ENCODE data around the gene NOTCH1. TPM values are rescaled to one million over a fixed set of nuclear protein-coding genes. Genes with fewer than 3 reads are reported as not detected.

NOTCH1 gene
- total RNA-seq, 1 experiment from 2014 or later: 53.4 TPM

GRCh38 chr9:136464241-136464640 lies 81.6 kb downstream of the NOTCH1 start:
- Mint-ChIP-seq H3K9me3 (ENCODE audit: unreplicated experiment) (no peaks in the 10 kb centered on the region), H3K27me3 (ENCODE audit: insufficient read depth, unreplicated experiment) (no peaks in the 10 kb centered on the region), H3K36me3 (ENCODE audit: insufficient read depth, unreplicated experiment) (peaks cover 96% of the 10 kb centered on the region), H3K4me3 (ENCODE audit: unreplicated experiment) (no peak overlapping the region), H3K27ac (ENCODE audit: low read depth, unreplicated experiment) (no peak overlapping the region), H3K4me1 (ENCODE audit: insufficient read depth, unreplicated experiment) (no peaks in the 10 kb centered on the region)
- intact Hi-C loops (cut with micrococcal nuclease): no loop called here
- no peak for DNase-seq (ENCODE audit: unreplicated experiment)
- ChIA-PET CTCF (interaction anchor here (0.6 to 1.3 kb wide), 2 partner anchors 24 to 140 kb away, joined by 3 to 5 read pairs; no protein-coding TSS in a partner anchor), POLR2A (no interaction called here)
- TF ChIP-seq CTCF (IDR thresholded peaks at IDR 0.05; ENCODE audit: unreplicated experiment): no peak
- BruUV-seq (replicated peaks): no TSS peak

- Mint-ChIP-seq H3K9me3 (ENCODE audit: unreplicated experiment) (no peaks in the 10 kb centered on the region), H3K27ac (ENCODE audit: low read depth, unreplicated experiment) (no peak overlapping the region), H3K4me1 (ENCODE audit: insufficient read depth, unreplicated experiment) (no peaks in the 10 kb centered on the region), H3K4me3 (ENCODE audit: unreplicated experiment) (no peak overlapping the region), H3K27me3 (ENCODE audit: insufficient read depth, unreplicated experiment) (no peaks in the 10 kb centered on the region), H3K36me3 (ENCODE audit: insufficient read depth, unreplicated experiment) (peaks cover 97% of the 10 kb centered on the region)
- no TSS peak for BruUV-seq (replicated peaks)
- DNase-seq (ENCODE audit: unreplicated experiment): no peak
- ChIA-PET POLR2A (no interaction called here), CTCF (interaction anchor here (0.6 kb wide), 1 partner anchor 139 kb away, joined by 3 read pairs; no protein-coding TSS in a partner anchor)
- no peak for TF ChIP-seq CTCF (IDR thresholded peaks at IDR 0.05; ENCODE audit: unreplicated experiment)
- intact Hi-C loops (cut with micrococcal nuclease): no loop called here
Measured at GRCh38 chr9:136463578-136463977, 82.3 kb downstream of the NOTCH1 start.

- no TSS peak for BruUV-seq (replicated peaks)
- Mint-ChIP-seq H3K36me3 (ENCODE audit: insufficient read depth, unreplicated experiment) (peaks cover 97% of the 10 kb centered on the region), H3K4me3 (ENCODE audit: unreplicated experiment) (no peak overlapping the region), H3K4me1 (ENCODE audit: insufficient read depth, unreplicated experiment) (no peaks in the 10 kb centered on the region), H3K27me3 (ENCODE audit: insufficient read depth, unreplicated experiment) (no peaks in the 10 kb centered on the region), H3K27ac (ENCODE audit: low read depth, unreplicated experiment) (no peak overlapping the region), H3K9me3 (ENCODE audit: unreplicated experiment) (no peaks in the 10 kb centered on the region)
- no peak for DNase-seq (ENCODE audit: unreplicated experiment)
- intact Hi-C loops (cut with micrococcal nuclease): no loop called here
- CTCF ChIA-PET: no interaction called here
- TF ChIP-seq CTCF (IDR thresholded peaks at IDR 0.05; ENCODE audit: unreplicated experiment): no peak
- POLR2A ChIA-PET: no interaction called here
Measured at GRCh38 chr9:136462664-136463063, 83.2 kb downstream of the NOTCH1 start.

- DNase-seq (ENCODE audit: unreplicated experiment): no peak
- no peak overlapping the region for H3K27ac Mint-ChIP-seq (ENCODE audit: low read depth, unreplicated experiment)
- H3K36me3 Mint-ChIP-seq (ENCODE audit: insufficient read depth, unreplicated experiment): peaks cover 97% of the 10 kb centered on the region
- TF ChIP-seq CTCF (IDR thresholded peaks at IDR 0.05; ENCODE audit: unreplicated experiment): no peak
- no TSS peak for BruUV-seq (replicated peaks)
- no peak overlapping the region for H3K4me3 Mint-ChIP-seq (ENCODE audit: unreplicated experiment)
- H3K4me1 Mint-ChIP-seq (ENCODE audit: insufficient read depth, unreplicated experiment): no peaks in the 10 kb centered on the region
- no peaks in the 10 kb centered on the region for H3K9me3 Mint-ChIP-seq (ENCODE audit: unreplicated experiment)
- intact Hi-C loops (cut with micrococcal nuclease): no loop called here
- POLR2A ChIA-PET: interaction anchor here (1.5 kb wide), 1 partner anchor 14 kb away, joined by 4 read pairs; no protein-coding TSS in a partner anchor
- CTCF ChIA-PET: interaction anchor here (0.6 to 2.1 kb wide), 8 partner anchors 19 to 636 kb away, joined by 3 to 5 read pairs (median 3); partner anchors contain the start of gene INPP5E
- H3K27me3 Mint-ChIP-seq (ENCODE audit: insufficient read depth, unreplicated experiment): no peaks in the 10 kb centered on the region
Measured at GRCh38 chr9:136460772-136461325, 85.0 kb downstream of the NOTCH1 start.

Measured in MCF 10A (cell line).